Astrocyte of the spinal cord (primary cell): ENCODE data around the gene IFIT2.
"Not testable (repeated sequence)": the region's sequence is repeated elsewhere in the genome, so short reads cannot be mapped to it uniquely, and the experiment has no call there.

Experiments used
- DNase-seq: peaks from one replicate; pipeline ENCODE4 v3.0.0; 2011; ENCODE audit warnings: low read depth, low spot score
- H3K4me3 ChIP-seq: 2 replicates; pipeline ENCODE4 v1.5.1; 2011; ENCODE audit warnings: low read depth, mild to moderate bottlenecking, low read length, moderate library complexity
- in situ Hi-C: cut with HindIII; loops from 2 replicates; pipeline ENCODE4 v1.10.0; 2017; ENCODE audit warnings: low sequenced_read_pairs
- TF ChIP-seq, protein P1 (sequence below): IDR thresholded peaks from 2 replicates; pipeline ENCODE4 v1.5.1; 2012; ENCODE audit warnings: low read depth, mild to moderate bottlenecking, low read length, inconsistent platforms

Gene IFIT2

DNA sequence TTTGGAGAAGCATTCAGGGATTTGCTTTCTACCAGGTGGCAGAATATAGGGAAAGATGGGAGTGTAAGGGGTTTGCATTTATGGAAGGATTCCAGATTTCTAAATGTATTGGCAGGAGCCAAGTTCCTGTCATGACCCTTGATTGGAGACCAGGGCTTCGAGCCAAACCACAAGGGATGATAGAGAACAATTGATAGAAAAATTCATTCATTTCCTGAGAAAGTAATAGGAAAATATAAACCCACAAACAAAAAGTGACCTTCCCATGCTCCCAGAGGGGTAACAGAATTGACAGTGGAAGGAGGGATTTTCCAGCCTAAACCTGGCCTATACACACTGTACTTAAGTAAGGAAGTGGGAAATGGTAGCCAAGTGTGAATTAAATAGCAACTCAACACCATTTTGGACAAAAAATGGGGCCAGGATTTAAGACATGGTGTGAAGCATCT, 22.4 kb upstream of the IFIT2 start:
- no peak overlapping the region for H3K4me3 ChIP-seq
- in situ Hi-C loops = no loop called here
- peak; percentile 22 for DNase-seq
- TF ChIP-seq, protein P1, sequence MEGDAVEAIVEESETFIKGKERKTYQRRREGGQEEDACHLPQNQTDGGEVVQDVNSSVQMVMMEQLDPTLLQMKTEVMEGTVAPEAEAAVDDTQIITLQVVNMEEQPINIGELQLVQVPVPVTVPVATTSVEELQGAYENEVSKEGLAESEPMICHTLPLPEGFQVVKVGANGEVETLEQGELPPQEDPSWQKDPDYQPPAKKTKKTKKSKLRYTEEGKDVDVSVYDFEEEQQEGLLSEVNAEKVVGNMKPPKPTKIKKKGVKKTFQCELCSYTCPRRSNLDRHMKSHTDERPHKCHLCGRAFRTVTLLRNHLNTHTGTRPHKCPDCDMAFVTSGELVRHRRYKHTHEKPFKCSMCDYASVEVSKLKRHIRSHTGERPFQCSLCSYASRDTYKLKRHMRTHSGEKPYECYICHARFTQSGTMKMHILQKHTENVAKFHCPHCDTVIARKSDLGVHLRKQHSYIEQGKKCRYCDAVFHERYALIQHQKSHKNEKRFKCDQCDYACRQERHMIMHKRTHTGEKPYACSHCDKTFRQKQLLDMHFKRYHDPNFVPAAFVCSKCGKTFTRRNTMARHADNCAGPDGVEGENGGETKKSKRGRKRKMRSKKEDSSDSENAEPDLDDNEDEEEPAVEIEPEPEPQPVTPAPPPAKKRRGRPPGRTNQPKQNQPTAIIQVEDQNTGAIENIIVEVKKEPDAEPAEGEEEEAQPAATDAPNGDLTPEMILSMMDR = no peak

DNA sequence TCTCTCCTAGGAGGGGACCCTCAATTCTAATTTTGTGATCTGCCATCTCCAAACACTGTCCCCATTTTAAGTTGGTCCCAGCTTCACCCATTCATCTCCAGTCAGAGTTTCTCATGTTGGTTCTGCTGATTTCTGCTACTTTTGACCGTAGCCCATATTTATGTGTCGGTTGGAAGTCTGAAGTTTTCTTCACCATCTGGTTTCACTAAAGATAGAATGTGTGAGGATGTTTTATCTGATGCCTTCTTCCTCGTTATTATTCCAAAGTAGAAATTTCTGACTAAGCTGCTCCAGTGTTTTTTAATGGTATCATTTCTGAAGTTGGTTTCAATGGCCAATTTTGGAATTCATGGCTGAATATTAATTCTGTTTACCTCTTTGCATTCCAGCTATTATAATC, 21.3 kb upstream of the IFIT2 start:
- in situ Hi-C loops = no loop called here
- DNase-seq = no peak
- H3K4me3 ChIP-seq = no peak overlapping the region
- TF ChIP-seq, protein P1 = no peak

DNA sequence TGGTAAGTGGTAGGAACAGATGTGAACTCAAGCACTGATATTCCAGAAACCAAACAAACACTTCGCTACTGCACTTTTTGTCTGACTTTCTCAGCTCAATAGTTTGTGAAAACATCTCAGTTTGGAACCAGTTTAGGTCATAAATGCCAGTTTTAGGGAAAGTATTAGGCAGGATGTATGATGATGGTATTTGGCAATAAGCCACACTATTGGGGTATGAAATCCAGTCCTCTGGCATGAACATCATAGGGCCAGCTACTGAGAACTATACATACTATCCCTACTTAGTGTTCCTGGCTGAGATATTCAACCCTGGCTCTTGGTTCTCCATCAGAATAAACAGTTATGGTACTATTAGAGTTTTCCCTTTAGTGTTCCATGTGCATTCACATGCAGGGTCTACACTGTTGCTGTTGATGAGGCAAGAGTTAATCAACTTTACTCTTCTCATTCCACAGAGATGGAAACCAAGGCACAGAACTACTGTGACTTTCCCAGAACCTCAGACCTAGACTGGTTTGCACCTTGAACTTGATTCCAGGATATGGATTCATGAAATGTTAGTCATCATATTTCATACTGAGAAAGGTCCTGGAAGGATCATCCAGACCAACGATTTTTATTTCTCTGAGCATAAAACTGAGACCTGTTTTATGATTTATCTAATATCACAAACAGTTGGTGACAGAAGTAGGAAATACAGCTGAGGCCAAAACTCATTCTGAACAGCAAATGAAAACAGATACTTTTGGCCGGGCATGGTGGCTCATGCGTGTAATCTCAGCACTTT, 20.0 kb upstream of the IFIT2 start:
- H3K4me3 ChIP-seq = no peak overlapping the region
- in situ Hi-C loops = no loop called here
- peak; percentile 29 for DNase-seq
- TF ChIP-seq, protein P1 = no peak

DNA sequence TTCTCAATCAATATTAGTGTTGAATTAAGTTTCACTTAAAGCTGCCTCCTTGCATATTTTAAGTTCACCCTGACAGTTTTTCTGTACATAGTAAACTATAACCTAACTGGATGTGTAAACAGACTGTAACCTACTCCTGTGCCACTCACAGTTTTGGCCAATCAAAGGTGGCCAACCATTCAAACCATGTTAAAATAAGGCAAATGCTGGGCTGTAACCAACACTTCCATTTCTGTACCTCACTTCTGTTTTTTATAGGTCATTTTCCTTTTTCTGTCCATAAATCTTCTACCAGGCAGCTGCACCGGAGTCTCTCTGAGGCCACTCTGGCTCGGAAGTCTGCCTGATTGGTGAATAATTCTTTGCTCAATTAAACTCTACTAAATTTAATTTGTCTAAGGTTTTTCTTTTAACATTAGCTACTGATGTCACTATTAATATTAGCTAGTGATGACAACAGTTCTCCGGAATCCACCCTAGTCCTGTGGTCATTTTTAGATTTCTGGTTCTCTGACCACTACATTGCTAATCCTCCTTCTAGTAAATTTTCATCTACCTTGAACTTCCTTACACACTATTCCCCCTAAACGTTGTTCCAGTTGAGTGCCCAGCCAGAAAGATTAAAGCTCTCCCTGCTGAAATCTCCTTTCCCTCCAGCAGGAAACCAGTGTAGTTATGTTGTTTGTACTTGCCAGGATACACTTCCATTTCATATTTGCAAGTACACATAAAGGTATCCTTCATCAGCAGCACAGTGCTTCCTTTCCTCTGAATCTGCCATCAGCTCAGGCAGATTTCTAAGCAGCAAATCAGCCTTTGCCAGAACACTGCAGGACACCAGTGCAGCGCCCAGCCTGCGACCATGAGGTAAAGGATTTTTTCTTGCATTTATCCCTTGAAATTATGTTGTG, 18.6 kb upstream of the IFIT2 start:
- in situ Hi-C loops = no loop called here
- DNase-seq = peak; percentile 56
- TF ChIP-seq, protein P1 = no peak
- H3K4me3 ChIP-seq = no peak overlapping the region

DNA sequence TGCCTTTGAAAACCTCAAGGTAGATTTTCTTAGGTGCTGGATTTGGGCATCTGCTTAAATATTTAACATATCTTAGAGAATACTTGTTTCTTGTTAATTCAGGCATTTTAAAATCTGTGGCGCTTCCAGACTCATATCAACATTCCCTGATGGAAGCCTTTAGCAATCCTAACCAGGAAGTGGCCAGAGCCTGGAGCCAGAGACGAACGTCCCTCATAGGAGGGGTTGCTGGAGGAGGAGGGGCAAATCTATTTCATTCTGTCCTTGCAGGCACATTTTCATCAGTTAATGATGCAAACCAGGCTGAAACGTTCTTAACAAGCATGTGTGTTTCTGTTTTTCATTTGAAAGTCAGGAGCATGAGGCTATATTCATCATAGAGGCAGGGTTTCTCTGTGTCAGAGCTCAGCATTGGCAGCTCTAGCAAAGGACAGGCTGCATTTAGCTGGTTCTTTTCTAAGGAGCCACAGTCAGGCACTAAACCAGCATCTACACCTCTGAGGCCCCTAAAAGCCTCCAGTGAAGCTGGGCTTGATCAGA, 17.8 kb upstream of the IFIT2 start:
- H3K4me3 ChIP-seq = no peak overlapping the region
- in situ Hi-C loops = no loop called here
- TF ChIP-seq, protein P1 = no peak
- DNase-seq = peak; percentile 78

DNA sequence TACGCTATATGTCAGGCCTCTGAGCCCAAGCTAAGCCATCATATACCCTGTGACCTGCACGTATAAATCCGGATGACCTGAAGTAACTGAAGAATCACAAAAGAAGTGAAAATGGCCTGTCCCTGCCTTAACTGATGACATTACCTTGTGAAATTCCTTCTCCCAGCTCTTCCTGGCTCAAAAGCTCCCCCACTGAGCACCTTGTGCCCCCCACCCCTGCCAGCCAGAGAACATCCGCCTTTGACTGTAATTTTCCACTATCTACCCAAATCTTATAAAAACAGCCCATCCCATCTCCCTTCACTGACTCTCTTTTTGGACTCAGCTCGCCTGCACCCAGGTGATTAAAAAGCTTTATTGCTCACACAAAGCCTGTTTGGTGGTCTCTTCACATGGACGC, 17.1 kb upstream of the IFIT2 start:
- in situ Hi-C loops, H3K4me3 ChIP-seq, DNase-seq: not testable (repeated sequence)

DNA sequence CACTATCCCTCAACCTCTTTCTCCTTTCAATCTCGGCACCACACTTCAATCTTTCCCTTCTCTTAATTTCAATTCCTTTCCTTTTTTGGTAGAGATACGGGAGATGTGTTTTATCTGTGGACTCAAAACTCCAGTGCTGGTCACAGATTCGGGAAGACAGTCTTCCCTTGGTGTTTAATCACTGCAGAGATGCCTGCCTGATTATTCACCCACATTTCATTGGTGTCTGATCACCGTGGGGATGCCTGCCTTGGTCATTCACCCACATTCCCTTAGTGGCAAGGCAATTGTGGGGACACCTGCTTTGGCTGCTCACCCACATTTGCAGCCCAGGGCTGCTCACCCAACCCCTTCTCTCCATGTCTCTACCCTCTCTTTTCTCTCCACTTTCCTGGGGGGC, 16.5 kb upstream of the IFIT2 start:
- in situ Hi-C loops, H3K4me3 ChIP-seq, DNase-seq: not testable (repeated sequence)
